ENCODE measurements around the gene C11orf42.

DNA sequence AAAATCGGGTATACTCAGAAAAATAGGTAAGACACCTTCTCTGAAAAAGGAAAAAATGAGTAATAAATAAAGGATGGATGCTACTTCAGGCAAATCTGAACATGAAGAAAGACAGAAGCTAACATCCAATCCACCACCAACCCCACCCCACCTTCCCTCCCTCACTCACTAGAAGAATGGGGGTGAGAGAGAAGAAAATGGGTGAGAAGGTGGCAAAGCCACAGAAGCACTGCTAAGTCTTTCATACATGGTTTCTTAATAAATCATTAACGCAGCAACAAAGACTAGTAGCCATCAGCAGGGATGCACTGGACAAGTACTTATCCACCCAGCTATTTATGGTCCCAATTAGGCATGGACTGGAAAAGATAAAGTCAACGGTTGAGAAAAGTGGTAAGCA, 23.2 kb downstream of the C11orf42 start:
- TF ChIP-seq, protein P1, sequence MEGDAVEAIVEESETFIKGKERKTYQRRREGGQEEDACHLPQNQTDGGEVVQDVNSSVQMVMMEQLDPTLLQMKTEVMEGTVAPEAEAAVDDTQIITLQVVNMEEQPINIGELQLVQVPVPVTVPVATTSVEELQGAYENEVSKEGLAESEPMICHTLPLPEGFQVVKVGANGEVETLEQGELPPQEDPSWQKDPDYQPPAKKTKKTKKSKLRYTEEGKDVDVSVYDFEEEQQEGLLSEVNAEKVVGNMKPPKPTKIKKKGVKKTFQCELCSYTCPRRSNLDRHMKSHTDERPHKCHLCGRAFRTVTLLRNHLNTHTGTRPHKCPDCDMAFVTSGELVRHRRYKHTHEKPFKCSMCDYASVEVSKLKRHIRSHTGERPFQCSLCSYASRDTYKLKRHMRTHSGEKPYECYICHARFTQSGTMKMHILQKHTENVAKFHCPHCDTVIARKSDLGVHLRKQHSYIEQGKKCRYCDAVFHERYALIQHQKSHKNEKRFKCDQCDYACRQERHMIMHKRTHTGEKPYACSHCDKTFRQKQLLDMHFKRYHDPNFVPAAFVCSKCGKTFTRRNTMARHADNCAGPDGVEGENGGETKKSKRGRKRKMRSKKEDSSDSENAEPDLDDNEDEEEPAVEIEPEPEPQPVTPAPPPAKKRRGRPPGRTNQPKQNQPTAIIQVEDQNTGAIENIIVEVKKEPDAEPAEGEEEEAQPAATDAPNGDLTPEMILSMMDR (IDR thresholded peaks at IDR 0.05) = no peak
- no peak for TF ChIP-seq POLR2A (IDR thresholded peaks at IDR 0.05)
